Measurements from ENCODE around the gene GPR55. TPM values are rescaled to one million over a fixed set of nuclear protein-coding genes. Genes with fewer than 3 reads are reported as not detected.

GPR55 gene
- total and polyA plus RNA-seq, 2 donors (not counting 3 experiments of a cell fraction or from before 2014, with no cell fraction given): not detected

DNA sequence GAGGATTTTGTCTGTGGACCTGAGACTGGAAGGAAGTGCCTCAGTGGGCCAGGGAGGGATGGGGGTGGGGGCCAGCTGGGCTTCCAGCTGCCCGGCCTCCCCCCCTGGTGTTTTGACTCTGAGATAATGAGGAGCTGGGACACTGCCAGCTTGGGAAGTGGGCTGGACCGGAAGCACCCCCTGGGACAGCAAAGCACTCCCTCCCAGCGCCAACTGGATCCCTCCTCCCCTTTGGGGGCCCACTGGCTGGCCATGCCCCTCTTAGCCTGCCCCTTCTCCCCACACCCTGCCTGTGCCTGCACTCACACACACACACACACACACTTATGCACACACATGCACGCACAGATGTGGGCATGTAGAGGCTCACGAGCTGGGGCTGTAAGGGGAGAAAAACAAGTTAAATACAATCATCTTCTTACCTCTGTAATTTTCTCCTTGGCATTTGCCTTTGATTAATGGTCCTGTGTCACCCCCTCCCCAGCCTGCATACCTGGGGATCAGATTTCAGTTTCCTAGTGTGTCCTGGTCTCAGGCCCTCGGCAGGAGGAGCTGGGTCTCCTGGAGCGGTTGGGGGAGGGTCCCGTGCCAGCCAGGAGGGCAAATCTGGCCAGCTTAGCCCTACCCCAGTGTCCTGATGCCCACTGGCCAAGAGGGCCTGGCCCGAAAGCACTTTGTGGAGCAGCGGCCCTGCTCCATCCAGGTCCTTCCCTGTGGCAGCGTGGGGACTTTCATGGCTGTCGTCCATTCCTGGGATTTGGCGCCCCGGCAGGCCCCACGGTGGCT, 56.7 kb downstream of the GPR55 start:
- intact Hi-C loops (cut with micrococcal nuclease): no loop called here
- Histone ChIP-seq H4K20me1 (replicated peaks; ENCODE audit: control insufficient read depth, extremely low read depth, insufficient read depth, low read length) (no peaks in the 10 kb centered on the region), H3K27me3 (ENCODE audit: control insufficient read depth in 2 of 2, insufficient read depth in 2 of 2, low read length in 2 of 2) (peaks cover 17 to 20% of the 10 kb centered on the region in 2 experiments), H3K9me1 (replicated peaks; ENCODE audit: control insufficient read depth, extremely low read depth, insufficient read depth, low read length) (no peaks in the 10 kb centered on the region), H2AFZ (ENCODE audit: low read depth, low read length) (no peak overlapping the region), H3K79me2 (ENCODE audit: control insufficient read depth, insufficient read depth, low read length) (no peaks in the 10 kb centered on the region), H3K36me3 (ENCODE audit: control insufficient read depth in 2 of 2, extremely low read depth in 1 of 2, insufficient read depth in 2 of 2, low read length in 2 of 2) (no peaks in the 10 kb centered on the region), H3K27ac (ENCODE audit: insufficient read depth, low read depth, low read length) (no peak overlapping the region), H3K9ac (replicated peaks; ENCODE audit: extremely low read depth, insufficient read depth, low read length) (no peak overlapping the region), H3K4me1 (ENCODE audit: control insufficient read depth, extremely low read depth, insufficient read depth, low read length) (peaks cover 4% of the 10 kb centered on the region), H3K9me3 (replicated peaks; ENCODE audit: control insufficient read depth, insufficient read depth, low read length) (no peaks in the 10 kb centered on the region), H3K4me3 (replicated peaks in 1 of 3; ENCODE audit: insufficient read depth in 1 of 3, low read depth in 1 of 3, low read length in 3 of 3) (no peak overlapping the region), H3K4me2 (ENCODE audit: insufficient read depth, low read length) (no peak overlapping the region)
- ChIA-PET POLR2A (no interaction called here), CTCF (no interaction called here)
- BruUV-seq (replicated peaks): no TSS peak
- dilution Hi-C loops (cut with MboI; ENCODE audit: extremely low pct_ligation_motif_present, low sequenced_read_pairs): no loop called here
- no peak for FAIRE-seq
- DNase-seq (ENCODE audit: low read depth, low spot score): no peak
- TF ChIP-seq EZH2 (IDR thresholded peaks at IDR 0.05; ENCODE audit: borderline replicate concordance, low read depth, low read length, severe bottlenecking) (no peak), POLR2A (IDR thresholded peaks at IDR 0.05; ENCODE audit: low read depth, low read length) (no peak)
- TF ChIP-seq, protein P1, sequence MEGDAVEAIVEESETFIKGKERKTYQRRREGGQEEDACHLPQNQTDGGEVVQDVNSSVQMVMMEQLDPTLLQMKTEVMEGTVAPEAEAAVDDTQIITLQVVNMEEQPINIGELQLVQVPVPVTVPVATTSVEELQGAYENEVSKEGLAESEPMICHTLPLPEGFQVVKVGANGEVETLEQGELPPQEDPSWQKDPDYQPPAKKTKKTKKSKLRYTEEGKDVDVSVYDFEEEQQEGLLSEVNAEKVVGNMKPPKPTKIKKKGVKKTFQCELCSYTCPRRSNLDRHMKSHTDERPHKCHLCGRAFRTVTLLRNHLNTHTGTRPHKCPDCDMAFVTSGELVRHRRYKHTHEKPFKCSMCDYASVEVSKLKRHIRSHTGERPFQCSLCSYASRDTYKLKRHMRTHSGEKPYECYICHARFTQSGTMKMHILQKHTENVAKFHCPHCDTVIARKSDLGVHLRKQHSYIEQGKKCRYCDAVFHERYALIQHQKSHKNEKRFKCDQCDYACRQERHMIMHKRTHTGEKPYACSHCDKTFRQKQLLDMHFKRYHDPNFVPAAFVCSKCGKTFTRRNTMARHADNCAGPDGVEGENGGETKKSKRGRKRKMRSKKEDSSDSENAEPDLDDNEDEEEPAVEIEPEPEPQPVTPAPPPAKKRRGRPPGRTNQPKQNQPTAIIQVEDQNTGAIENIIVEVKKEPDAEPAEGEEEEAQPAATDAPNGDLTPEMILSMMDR (IDR thresholded peaks at IDR 0.05; ENCODE audit: extremely low read depth in 1 of 2, insufficient read depth in 1 of 2, low read depth in 1 of 2, low read length in 2 of 2): no peak

Measured in endothelial cell of umbilical vein (primary cell).